ENCODE results near the gene RNF149.

The RNF149 gene

DNA sequence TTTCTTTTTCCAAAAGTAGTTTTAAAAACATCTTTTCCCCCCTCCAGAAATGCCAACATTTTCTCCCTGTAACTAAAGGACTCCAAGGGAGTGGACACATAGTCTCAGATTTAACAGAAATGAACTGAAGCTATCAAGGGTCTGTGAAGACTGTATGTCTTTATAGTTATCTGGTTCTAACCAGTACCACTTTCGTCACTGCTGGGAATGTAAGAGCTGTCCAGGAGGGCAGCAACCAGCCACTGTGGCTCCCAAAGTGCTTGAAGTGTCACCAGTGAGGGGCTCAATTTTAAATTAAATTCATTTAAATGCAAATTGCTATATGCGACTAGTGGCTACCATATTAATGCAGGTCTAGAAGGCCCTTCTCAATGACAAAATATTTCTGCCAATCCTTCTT is 15.0 kb downstream of the RNF149 start:
- no peak for DNase-seq

- DNase-seq = no peak
Measured at GRCh38 chr2:101291973-101292372, 16.5 kb downstream of the RNF149 start.

- no peak for DNase-seq
Measured at GRCh38 chr2:101290711-101291110, 17.8 kb downstream of the RNF149 start.

- DNase-seq = no peak
Measured at GRCh38 chr2:101287303-101287702, 21.2 kb downstream of the RNF149 start.

DNA sequence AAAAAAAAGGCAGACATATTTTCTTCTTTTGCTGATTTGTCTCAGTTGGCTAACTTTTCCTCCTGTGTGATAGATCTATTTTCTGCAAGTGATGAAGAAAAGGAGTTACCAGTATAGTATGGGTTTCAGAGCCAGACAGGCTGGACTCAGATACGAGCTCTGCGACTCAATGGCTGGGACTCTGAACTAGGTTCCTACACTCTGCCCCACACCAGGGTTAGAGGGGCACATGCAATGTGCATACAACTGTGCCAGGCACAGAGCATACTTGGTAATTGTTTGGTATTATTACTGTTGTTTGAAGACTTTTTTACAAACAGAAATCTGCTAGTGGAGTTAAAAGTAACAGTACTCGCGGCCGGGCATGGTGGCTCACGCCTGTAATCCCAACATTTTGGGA is 21.8 kb downstream of the RNF149 start:
- DNase-seq = no peak

GRCh38 chr2:101282980-101283379 is 25.5 kb downstream of the RNF149 start:
- DNase-seq = no peak

GRCh38 chr2:101281482-101281881 is 27.0 kb downstream of the RNF149 start:
- DNase-seq = no peak

GRCh38 chr2:101278925-101279324 is 29.6 kb downstream of the RNF149 start:
- DNase-seq = no peak

DNA sequence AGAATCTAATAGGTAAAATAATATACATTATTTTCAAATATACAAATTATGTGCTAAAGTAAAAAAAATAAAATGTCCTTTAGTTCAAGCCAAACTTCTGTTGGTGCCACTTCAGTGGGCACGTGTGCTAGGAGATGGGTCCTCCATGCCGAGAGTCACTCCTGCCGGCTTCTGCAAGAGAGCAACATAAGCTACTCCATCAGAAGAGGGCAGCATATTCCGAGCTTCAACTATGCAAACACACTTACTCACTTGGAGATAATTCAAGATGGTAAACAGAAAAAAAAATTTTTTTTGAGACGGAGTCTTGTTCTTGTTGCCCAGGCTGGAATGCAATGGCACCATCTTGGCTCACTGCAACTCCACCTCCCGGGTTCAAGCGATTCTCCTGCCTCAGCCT is 31.4 kb downstream of the RNF149 start:
- no peak for DNase-seq

DNA sequence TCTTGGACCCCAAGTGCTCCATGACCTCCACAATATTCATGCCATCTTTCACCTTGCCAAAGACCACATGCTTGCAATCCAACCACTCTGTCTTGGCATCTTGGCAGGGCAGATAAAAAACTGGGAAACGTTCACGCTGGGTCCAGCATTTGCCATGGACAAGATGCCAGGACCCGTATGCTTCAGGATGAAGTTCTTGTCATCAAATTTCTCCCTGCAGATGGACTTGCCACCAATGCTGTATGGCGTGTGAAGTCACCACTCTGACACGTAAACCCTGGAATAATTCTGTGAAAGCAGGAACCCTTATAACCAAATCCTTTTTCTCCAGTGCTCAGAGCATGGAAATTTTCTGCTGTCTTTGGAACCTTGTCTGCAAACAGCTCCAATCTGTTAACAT is 34.4 kb downstream of the RNF149 start:
- no peak for DNase-seq

DNA sequence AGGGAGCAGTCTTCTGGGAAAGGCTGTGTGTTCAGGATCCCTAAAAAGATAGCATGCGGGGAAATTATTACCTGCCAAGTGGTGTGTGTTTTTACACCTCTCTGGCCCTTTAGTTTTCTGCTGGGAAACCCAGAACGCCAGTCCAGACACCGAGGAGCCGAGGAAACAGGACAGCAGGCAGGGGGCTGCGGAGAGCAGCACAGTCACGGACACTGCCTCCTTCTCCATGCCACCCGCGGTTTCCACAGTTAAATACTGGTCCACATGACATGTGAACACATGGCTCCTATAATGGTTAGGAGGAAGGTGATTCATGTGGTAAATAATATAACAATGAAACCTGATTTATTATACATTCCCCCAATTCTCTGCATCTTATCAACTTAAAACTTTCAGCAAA is 35.4 kb downstream of the RNF149 start:
- peak; percentile 13 for DNase-seq

GRCh38 chr2:101272045-101272784 is 36.3 kb downstream of the RNF149 start:
- no peak for DNase-seq

DNA sequence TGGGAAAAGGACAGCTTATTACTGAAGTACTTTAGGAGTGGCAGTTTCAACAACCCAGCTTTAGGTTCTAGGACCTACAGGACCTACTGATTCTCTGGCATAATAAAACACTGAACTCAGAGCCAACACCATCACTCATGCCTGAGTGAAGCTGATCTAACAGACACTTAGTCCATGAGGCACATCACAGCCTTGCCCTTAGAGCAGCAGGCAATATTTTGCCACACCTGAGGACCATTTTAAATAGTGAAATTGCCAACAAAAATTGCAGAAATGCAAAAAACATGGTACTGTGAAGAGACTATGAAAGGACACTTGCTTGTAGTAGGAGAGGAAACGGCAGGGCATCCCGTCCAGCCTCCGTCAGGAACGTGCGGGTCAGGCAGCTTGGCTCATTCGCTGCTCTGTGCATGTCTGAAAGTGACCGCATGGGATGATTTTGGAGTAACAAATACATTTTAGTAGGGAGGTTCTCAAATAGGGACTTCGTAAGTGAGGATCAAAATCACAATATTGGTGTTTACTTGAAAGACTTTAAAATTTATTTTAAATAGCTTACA is 37.7 kb downstream of the RNF149 start:
- no peak for DNase-seq

DNA sequence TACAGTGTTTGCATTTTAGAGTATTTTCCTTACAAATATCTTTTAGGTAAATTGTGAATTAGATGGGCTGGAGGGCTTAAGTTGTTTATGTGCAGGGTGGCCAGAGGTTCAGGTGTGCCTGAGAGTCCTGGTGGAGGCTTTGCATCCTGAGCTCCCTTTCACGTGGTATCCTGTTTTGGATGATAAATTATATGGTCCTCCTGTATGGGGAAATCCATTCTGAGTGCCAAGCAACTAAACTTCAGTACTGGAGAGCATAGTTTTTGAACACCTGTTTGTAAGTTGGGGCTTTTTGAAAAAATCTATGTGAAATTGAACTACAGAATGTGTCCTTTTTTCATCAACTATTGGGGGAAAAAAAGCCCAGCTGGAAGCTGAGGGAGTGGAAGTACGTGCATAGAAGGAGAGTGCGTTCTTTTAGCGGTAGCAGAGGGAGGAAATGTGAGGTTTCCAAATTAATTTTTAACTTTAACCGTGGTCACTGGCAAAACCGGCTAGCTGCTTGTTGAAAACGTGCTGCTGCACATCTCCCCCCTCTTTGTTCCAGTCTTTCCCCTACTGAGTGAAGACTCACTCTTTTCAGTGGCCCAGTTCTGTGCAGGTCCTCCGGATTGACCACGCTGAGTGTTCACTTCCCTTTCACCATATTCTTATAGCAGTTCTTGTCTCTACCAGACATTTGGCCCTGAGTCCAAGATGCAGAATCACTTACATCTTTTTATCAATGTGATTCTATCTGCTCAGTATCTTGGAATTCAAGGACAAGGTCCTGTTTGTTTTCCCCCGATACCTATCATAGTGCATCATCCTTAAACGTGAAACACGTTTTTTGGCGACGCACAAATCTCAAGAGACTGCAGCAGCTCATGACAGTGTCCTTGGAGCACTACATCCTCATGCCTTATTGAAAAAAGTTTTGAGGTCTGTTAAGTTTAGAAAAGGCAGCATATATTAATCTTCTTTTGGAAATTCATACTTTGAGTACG is 40.5 kb downstream of the RNF149 start:
- no peak for DNase-seq

DNA sequence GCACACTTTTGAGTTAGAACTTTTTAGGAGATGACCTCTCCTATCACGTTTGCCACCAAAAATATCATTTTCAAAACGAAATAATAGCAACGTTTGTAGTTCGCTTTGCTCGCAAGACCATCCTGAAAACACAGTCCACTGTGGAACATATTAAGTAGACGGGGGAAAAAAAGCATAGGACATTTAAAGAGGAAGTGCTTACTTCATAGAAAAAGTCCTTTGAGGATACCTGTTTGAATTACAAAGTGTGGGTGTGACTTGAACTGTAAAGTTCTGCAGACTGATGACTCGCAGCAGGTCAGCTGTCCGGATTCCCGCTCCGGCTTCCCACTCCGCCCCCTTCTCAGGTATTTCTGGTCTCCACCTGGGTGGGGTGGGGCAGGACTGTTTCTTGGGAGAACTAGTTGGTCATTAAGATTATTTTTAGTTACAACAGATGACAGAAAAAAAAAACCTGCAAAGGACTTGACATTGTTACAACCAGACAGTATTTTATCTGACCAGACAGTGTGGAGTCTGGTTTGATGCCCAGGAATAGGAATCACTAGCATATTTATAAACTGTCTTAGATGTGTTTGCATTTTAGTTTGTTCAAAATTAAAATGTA is 42.5 kb downstream of the RNF149 start:
- no peak for DNase-seq

DNA sequence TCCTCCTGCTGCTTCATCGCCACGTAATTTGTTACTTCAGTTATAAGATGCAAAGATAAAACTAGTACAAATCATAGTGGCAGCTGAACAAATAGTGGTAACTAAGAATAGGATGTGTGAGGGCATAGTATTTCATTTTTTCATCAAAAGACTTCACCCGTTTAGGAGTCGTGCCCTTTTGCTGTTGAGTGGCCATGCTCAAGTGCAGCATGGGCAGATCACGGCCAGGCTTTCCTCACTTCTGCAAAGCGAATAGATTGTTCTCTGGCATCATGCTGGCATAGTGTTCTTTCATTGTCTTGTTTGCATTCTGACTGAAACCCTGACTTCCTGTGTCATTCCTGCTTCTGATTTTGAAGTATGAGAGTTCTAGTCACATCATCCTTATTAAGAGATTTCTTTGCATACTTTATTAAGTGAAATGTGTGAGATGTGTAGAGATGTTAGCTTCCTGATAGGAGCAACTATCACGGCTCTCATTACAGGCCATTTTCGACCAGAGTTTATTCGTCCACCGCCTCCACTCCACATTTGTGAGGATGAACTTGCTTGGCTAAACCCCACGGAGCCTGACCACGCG is 44.1 kb downstream of the RNF149 start:
- DNase-seq = no peak

DNA sequence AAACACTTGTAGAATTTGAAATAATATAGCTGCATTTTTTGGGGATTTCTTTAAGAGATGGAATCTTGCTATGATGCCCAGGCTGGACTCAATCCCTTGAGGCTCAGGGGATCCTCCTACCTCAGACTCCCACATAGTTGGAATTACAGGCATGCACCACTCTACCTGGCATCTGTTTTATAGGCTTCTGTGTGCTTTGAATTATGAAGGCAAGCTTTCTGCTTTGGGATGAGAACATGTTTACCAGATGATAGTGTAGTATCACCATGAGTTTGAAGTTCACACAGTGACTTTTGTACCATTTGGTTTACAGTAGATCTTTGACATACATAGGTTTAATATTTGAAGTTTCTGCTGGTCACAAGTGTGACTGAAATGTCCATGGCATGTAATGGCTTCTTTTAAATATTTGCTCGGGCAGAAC is 45.1 kb downstream of the RNF149 start:
- DNase-seq = no peak

- no peak for DNase-seq
Measured at GRCh38 chr2:101262142-101262541, 46.4 kb downstream of the RNF149 start.

DNA sequence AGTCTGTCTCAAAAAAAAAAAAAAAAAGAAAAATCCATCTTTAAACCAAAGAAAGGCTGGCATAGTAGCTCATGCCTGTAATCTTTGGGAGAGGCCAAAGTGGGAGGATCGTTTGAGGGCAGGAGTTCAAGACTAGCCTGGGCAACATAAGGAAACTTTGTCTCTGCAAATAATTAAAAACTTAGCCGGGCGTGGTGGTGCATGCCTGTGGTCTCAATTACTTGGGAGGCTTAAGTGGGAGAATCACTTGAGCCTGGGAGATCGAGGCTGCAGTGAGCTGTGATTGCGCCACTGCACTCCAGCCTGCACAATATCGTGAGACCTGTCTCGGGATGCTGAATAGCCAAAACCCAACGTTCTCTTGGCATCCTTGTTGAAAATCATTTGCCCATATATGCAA is 49.7 kb downstream of the RNF149 start:
- DNase-seq = no peak

DNA sequence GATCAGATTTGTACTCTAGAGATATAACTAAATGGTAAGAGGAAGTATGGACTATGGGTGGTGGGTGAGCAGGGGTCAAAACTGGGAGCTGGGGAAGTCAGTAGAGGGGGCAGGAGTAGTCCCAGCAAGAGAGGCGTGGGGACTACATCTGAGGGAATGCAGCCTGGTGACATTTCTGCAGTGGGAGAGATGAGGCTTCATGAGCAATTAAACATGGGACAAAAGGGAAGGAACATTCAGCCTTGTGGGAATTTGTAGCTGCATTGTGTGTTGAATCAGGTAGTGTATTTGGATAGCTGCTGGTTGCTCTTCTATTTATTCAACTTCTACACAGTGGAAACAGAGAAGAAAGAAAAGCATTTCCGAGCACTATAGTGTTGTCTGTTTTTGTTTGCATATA is 52.2 kb downstream of the RNF149 start:
- no peak for DNase-seq

DNA sequence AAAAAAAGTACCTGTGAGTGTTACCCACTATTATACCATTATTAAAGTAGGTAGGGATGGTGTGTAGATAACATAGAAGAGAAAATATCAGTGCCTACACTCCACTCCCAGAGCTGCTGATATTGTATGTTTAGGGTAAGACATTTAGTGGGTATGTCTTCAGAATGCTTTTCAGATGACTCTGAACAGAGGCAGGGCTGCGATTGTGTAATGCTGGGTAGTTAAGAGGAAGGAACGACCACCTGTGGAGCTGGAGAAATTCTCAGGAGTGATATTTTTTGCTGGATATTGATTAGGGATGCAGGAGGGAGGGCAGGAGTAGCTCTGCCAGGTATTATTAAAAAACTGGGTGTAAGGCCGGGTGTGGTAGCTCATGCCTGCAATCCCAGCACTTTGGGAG is 53.0 kb downstream of the RNF149 start:
- DNase-seq = no peak

GRCh38 chr2:101253703-101254450 is 54.6 kb downstream of the RNF149 start:
- DNase-seq = no peak

All from NCI-H82 (cell line).